Coronary artery (tissue), 2 donors: ENCODE data around the gene P2RY12.

Experiments
- DNase-seq: peaks from one replicate; pipeline ENCODE4 v3.0.0-alpha.2; 2017; ENCODE audit warnings: low spot score
- H3K27ac ChIP-seq, 2 donors: fragments of 200-600 bp; sonication (generic); one replicate each; pipeline ENCODE4 v1.5.1; 2016 to 2019
- H3K4me3 ChIP-seq: fragments of 200-600 bp; sonication (generic); 2 replicates; pipeline ENCODE4 v1.5.1; 2016; ENCODE audit warnings: mild to moderate bottlenecking, moderate library complexity
- CTCF ChIP-seq: fragments of 200-600 bp; sonication (generic); IDR thresholded peaks from one replicate; pipeline ENCODE4 v1.5.1; 2019; ENCODE audit warnings: antibody characterized with exemption

P2RY12 gene

GRCh38 chr3:151314137-151314536, 70.4 kb downstream of the P2RY12 start:
- no peak for TF ChIP-seq CTCF
- no peak for DNase-seq
- Histone ChIP-seq H3K4me3 (no peak overlapping the region), H3K27ac (no peak overlapping the region)

GRCh38 chr3:151312972-151313371, 71.6 kb downstream of the P2RY12 start:
- no peak for TF ChIP-seq CTCF
- DNase-seq = no peak
- Histone ChIP-seq H3K27ac (no peak overlapping the region), H3K4me3 (no peak overlapping the region)

GRCh38 chr3:151309566-151309965, 75.0 kb downstream of the P2RY12 start:
- DNase-seq = no peak
- Histone ChIP-seq H3K4me3 (no peak overlapping the region), H3K27ac (no peak overlapping the region)
- TF ChIP-seq CTCF = no peak

- DNase-seq = no peak
- no peak for TF ChIP-seq CTCF
- Histone ChIP-seq H3K4me3 (no peak overlapping the region), H3K27ac (no peak overlapping the region)
Observed at GRCh38 chr3:151307583-151308488, 76.7 kb downstream of the P2RY12 start.

- no peak for DNase-seq
- H3K27ac ChIP-seq = no peak overlapping the region
- no peak for TF ChIP-seq CTCF
- H3K4me3 ChIP-seq = no peak overlapping the region
Observed at GRCh38 chr3:151307131-151307530, 77.4 kb downstream of the P2RY12 start.

GRCh38 chr3:151306168-151306810, 78.3 kb downstream of the P2RY12 start:
- DNase-seq = no peak
- no peak overlapping the region for H3K4me3 ChIP-seq
- H3K27ac ChIP-seq = no peak overlapping the region
- TF ChIP-seq CTCF = no peak

GRCh38 chr3:151305775-151306151, 78.8 kb downstream of the P2RY12 start:
- no peak for DNase-seq
- H3K4me3 ChIP-seq = no peak overlapping the region
- no peak overlapping the region for H3K27ac ChIP-seq
- no peak for TF ChIP-seq CTCF
